Testis (tissue), 3 donors: ENCODE measurements around the gene UBE2E2. TPM values are rescaled to one million over a fixed set of nuclear protein-coding genes. Genes with fewer than 3 reads are reported as not detected.

Source experiments
- DNase-seq: peaks from one replicate; pipeline ENCODE4 v3.0.0-alpha.2; 2019
- H3K27ac ChIP-seq, 2 donors: fragments of 200-600 bp; sonication (generic); one replicate each; pipeline ENCODE4 v1.5.1; 2019
- H3K27me3 ChIP-seq: fragments of 200-600 bp; sonication (generic); one replicate; pipeline ENCODE4 v1.5.1; 2019
- H3K36me3 ChIP-seq: fragments of 200-600 bp; sonication (generic); one replicate; pipeline ENCODE4 v1.5.1; 2017; ENCODE audit warnings: low read depth; ENCODE audit errors: missing control alignments
- H3K4me1 ChIP-seq: fragments of 200-600 bp; sonication (generic); one replicate; pipeline ENCODE4 v1.5.1; 2019
- H3K4me3 ChIP-seq, 2 donors: fragments of 200-600 bp; sonication (generic); one replicate each; pipeline ENCODE4 v1.5.1; 2017 to 2019
- H3K9me3 ChIP-seq: fragments of 200-600 bp; sonication (generic); one replicate; pipeline ENCODE4 v1.5.1; 2017
- POLR2A ChIP-seq: fragments of 450-650 bp; IDR thresholded peaks from one replicate; pipeline ENCODE4 v1.6.1; 2017; ENCODE audit warnings: antibody characterized with exemption, mild to moderate bottlenecking, moderate library complexity
- WGBS, 2 donors: methylation state at CpG; one replicate each; pipeline ENCODE4 v1.1.5; 2018; 5-methylcytosine and 5-hydroxymethylcytosine counted together
- intact Hi-C: fragments of 100-400 bp; cut with DNase I; formaldehyde crosslinking; loops from one replicate; pipeline ENCODE4 v1.15.1; 2023; ENCODE audit warnings: low total_unique reads
- polyA plus RNA-seq: library from polyadenylated mRNA; stranded (reverse); fragments of 350-450 nt; fragmentation: Illumina TruSeq; extraction: RNeasy Lipid Tissue Mini Kit (QIAGEN cat#74804); gene quantifications from one replicate; pipeline ENCODE4 v1.2.3, GENCODE V29; 2014; ENCODE audit warnings: low read depth, low replicate concordance; ENCODE audit not compliant: insufficient read depth
- total RNA-seq, 2 donors: library from RNA; depleted of rRNA; stranded (reverse); fragments of >200 nt; gene quantifications; one replicate each; pipeline ENCODE4 v1.2.3, GENCODE V29; 2016
- TF ChIP-seq, protein P1 (sequence below), 3 experiments: fragments of 450-650 bp in 2 of 3; fragments of 200-600 bp in 1 of 3; sonication (generic) in 1 of 3; IDR thresholded peaks; one replicate each; pipeline ENCODE4 v1.5.1; 2016 to 2019; ENCODE audit warnings: antibody characterized with exemption in 3 of 3, mild to moderate bottlenecking in 2 of 3, moderate library complexity in 1 of 3

UBE2E2 gene
- total and polyA plus RNA-seq, 3 donors from 2014 or later = 45.5 to 94.2 (median 48.7) TPM

DNA sequence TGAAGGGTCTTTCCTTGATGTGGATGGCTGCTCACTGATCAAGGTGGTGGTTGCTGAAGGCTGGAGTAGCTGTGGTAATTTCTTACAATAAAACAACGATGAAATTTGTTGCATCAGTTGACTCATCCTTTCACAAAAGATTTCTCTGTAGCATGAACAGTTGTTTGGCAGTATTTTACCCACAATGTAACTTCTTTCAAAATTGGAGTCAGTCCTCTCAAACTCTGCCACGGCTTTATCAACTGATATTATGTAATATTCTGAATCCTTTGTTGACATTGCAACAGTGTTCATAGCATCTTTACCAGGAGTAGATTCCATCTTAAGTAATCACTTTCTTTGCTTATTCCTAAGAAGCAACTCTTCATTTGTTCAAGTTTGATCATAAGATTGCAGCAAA lies 252.6 kb downstream of the UBE2E2 start:
- TF ChIP-seq, protein P1, sequence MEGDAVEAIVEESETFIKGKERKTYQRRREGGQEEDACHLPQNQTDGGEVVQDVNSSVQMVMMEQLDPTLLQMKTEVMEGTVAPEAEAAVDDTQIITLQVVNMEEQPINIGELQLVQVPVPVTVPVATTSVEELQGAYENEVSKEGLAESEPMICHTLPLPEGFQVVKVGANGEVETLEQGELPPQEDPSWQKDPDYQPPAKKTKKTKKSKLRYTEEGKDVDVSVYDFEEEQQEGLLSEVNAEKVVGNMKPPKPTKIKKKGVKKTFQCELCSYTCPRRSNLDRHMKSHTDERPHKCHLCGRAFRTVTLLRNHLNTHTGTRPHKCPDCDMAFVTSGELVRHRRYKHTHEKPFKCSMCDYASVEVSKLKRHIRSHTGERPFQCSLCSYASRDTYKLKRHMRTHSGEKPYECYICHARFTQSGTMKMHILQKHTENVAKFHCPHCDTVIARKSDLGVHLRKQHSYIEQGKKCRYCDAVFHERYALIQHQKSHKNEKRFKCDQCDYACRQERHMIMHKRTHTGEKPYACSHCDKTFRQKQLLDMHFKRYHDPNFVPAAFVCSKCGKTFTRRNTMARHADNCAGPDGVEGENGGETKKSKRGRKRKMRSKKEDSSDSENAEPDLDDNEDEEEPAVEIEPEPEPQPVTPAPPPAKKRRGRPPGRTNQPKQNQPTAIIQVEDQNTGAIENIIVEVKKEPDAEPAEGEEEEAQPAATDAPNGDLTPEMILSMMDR (IDR thresholded peaks at IDR 0.05) = no peak
- 44 to 53% methylated on average over 2 of the region's 2 CpGs for WGBS, 2 donors

GRCh38 chr3:23457697-23458096 lies 254.6 kb downstream of the UBE2E2 start:
- Histone ChIP-seq H3K27me3 (no peaks in the 10 kb centered on the region), H3K4me1 (peaks cover 13% of the 10 kb centered on the region), H3K9me3 (no peaks in the 10 kb centered on the region), H3K36me3 (no peaks in the 10 kb centered on the region), H3K4me3 (no peak overlapping the region), H3K27ac (no peak overlapping the region)
- 81 to 93% methylated on average over 2 of the region's 2 CpGs for WGBS, 2 donors
- no peak for DNase-seq
- intact Hi-C loops = no loop called here
- TF ChIP-seq, protein P1 (IDR thresholded peaks at IDR 0.05) = no peak
- TF ChIP-seq POLR2A = no peak

More for the DNA sequence above, 252.6 kb downstream of the UBE2E2 start:
- H3K27ac ChIP-seq = peak overlapping the region in 1 of 2 donors; percentile 18
- H3K4me1 ChIP-seq = peaks cover 13% of the 10 kb centered on the region
- H3K4me3 ChIP-seq = no peak overlapping the region
- H3K36me3 ChIP-seq = no peaks in the 10 kb centered on the region
- H3K27me3 ChIP-seq = no peaks in the 10 kb centered on the region
- H3K9me3 ChIP-seq = no peaks in the 10 kb centered on the region
- peak; percentile 17 for DNase-seq
- intact Hi-C loops = no loop called here

GRCh38 chr3:23459465-23459864 lies 256.3 kb downstream of the UBE2E2 start:
- intact Hi-C loops = no loop called here
- Histone ChIP-seq H3K4me1 (peaks cover 3% of the 10 kb centered on the region), H3K36me3 (no peaks in the 10 kb centered on the region), H3K4me3 (no peak overlapping the region), H3K27ac (no peak overlapping the region), H3K27me3 (no peaks in the 10 kb centered on the region), H3K9me3 (no peaks in the 10 kb centered on the region)
- TF ChIP-seq POLR2A = no peak
- TF ChIP-seq, protein P1 (IDR thresholded peaks at IDR 0.05) = no peak
- whole genome bisulfite sequencing, 2 donors = 68 to 71% methylated on average over 3 of the region's 3 CpGs
- DNase-seq = no peak

DNA sequence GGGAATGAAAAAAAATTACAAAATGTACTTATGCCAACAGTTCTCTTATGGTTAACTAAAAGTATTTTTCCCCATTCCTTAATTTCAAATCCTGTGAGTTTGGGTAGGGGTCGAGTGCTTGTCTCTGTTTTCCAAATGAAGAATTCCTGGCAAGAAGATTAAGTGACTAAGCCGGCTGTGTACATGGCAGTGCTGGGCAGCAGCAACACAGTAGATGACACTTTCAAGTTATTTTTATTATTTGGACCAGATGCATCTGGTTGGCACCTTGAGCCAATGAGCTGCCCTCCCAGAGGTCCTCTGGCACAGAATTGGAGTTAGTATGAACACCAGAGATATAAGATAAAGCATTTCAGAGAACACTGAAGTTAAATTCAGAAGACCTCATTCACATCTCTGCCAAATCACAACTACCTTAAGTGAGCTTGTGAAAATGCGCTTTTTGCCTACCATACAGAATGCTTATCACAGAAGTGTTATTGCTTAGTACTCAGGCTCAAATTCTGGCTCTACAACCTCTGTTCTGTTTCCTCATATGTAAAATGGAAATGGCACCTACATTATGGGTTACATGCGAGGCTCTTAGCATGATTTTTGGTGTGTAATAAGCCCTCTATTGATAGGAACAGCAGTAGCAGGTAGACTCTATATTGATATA lies 256.9 kb downstream of the UBE2E2 start:
- 72 to 82% methylated on average over 4 of the region's 4 CpGs for WGBS, 2 donors
- Histone ChIP-seq H3K27ac (no peak overlapping the region), H3K27me3 (no peaks in the 10 kb centered on the region), H3K4me3 (no peak overlapping the region), H3K36me3 (no peaks in the 10 kb centered on the region), H3K9me3 (no peaks in the 10 kb centered on the region), H3K4me1 (no peaks in the 10 kb centered on the region)
- intact Hi-C loops = no loop called here
- TF ChIP-seq, protein P1 (IDR thresholded peaks at IDR 0.05) = no peak
- TF ChIP-seq POLR2A = no peak
- DNase-seq = no peak

DNA sequence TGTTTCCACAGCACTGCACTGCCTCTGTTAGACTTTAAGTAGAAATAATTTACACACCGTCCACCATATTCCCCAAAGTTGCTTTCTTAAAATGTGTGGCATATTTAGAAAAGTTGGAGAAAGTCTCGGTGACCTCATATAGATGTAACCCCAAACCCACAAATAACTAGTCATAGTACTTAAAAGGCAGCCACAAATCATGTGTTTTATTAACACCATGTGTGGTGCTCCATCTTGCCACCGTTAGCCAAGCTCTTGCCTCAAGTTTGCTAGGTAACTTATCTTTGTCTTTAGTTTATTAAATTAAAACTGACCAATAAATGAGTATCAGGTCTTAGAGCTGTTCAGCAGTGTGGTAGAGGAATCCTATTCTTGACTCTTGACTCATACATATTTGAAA lies 257.9 kb downstream of the UBE2E2 start:
- Histone ChIP-seq H3K4me3 (no peak overlapping the region), H3K27me3 (no peaks in the 10 kb centered on the region), H3K9me3 (no peaks in the 10 kb centered on the region), H3K36me3 (no peaks in the 10 kb centered on the region), H3K4me1 (no peaks in the 10 kb centered on the region), H3K27ac (no peak overlapping the region)
- DNase-seq = no peak
- 91 to 93% methylated on average over 3 of the region's 3 CpGs for WGBS, 2 donors
- TF ChIP-seq, protein P1 (IDR thresholded peaks at IDR 0.05) = no peak
- TF ChIP-seq POLR2A = no peak
- intact Hi-C loops = no loop called here
